DND-41 (cell line): ENCODE data around the gene MLLT11.

Experiments used
- CTCF ChIP-seq: IDR thresholded peaks from 2 replicates; pipeline ENCODE4 v1.5.1; 2012; ENCODE audit warnings: borderline replicate concordance, low read length, moderate library complexity, mild to moderate bottlenecking; ENCODE audit not compliant: poor library complexity, severe bottlenecking; ENCODE audit errors: extremely low read depth
- EZH2 ChIP-seq: IDR thresholded peaks from 3 replicates; pipeline ENCODE4 v1.6.1; 2012; ENCODE audit warnings: borderline replicate concordance, low read depth, mild to moderate bottlenecking, moderate library complexity, low read length, inconsistent platforms; ENCODE audit not compliant: severe bottlenecking

GRCh38 chr1:151050051-151050688, 10.0 kb upstream of the MLLT11 start:
- no peak for TF ChIP-seq CTCF
- no peak for TF ChIP-seq EZH2
